K562 (cell line): ENCODE data around the gene XPOT. TPM values are rescaled to one million over a fixed set of nuclear protein-coding genes. Genes with fewer than 3 reads are reported as not detected.

Experiments
- ADNP ChIP-seq: fragments of 200-800 bp; sonication (Bioruptor generic); IDR thresholded peaks from 2 replicates; pipeline ENCODE4 v1.6.1; 2016; ENCODE audit warnings: missing genetic modification characterization, missing compliant biosample characterization
- ATF1 ChIP-seq, 2 experiments: fragments of 450-650 bp in 1 of 2; IDR thresholded peaks; 2 replicates each; pipeline ENCODE4 v1.6.1; 2016; ENCODE audit warnings: missing compliant biosample characterization in 1 of 2, missing genetic modification characterization in 1 of 2
- BCOR ChIP-seq: fragments of 450-650 bp; IDR thresholded peaks from 2 replicates; pipeline ENCODE4 v1.6.1; 2016
- CSDE1 ChIP-seq, 2 experiments: fragments of 450-650 bp; IDR thresholded peaks; 2 replicates each; pipeline ENCODE4 v1.6.1; 2016; ENCODE audit warnings: mild to moderate bottlenecking in 1 of 2
- E4F1 ChIP-seq: fragments of 250-450 bp; sonication (Bioruptor Pico); IDR thresholded peaks from 2 replicates; pipeline ENCODE4 v1.5.0; 2021; ENCODE audit warnings: mild to moderate bottlenecking, borderline replicate concordance
- EP400 ChIP-seq: fragments of 450-650 bp; IDR thresholded peaks from 2 replicates; pipeline ENCODE4 v1.6.1; 2017; ENCODE audit warnings: antibody characterized with exemption, mild to moderate bottlenecking, moderate library complexity
- ETS2 ChIP-seq: IDR thresholded peaks from 2 replicates; pipeline ENCODE4 v1.6.1; 2016; ENCODE audit warnings: borderline replicate concordance, missing genetic modification characterization, mild to moderate bottlenecking, moderate library complexity, missing compliant biosample characterization; ENCODE audit not compliant: poor library complexity, severe bottlenecking
- GTF2B ChIP-seq: IDR thresholded peaks from 2 replicates; pipeline ENCODE4 v1.6.1; 2011; ENCODE audit not compliant: insufficient read length; ENCODE audit errors: extremely low read depth
- HES1 ChIP-seq: fragments of 450-650 bp; IDR thresholded peaks from 2 replicates; pipeline ENCODE4 v1.6.1; 2016; ENCODE audit warnings: low read depth, mild to moderate bottlenecking, moderate library complexity
- HNRNPUL1 ChIP-seq: fragments of 200-400 bp; formaldehyde crosslinking; IDR thresholded peaks from 2 replicates; pipeline ENCODE4 v1.6.1; 2017; ENCODE audit warnings: low read length
- MYC ChIP-seq, 2 experiments: fragments of 250-450 bp in 1 of 2; sonication (Bioruptor Pico) in 1 of 2; IDR thresholded peaks; 2 replicates each; pipeline versions ENCODE4 v1.5.1 to v1.6.1; 2012 to 2021; ENCODE audit warnings: low read depth in 2 of 2, borderline replicate concordance in 1 of 2, improper control_type of control experiment in 1 of 2, low read length in 1 of 2, mild to moderate bottlenecking in 1 of 2, moderate library complexity in 1 of 2
- NCOR1 ChIP-seq: fragments of 450-650 bp; IDR thresholded peaks from 2 replicates; pipeline ENCODE4 v1.6.1; 2016; ENCODE audit warnings: mild to moderate bottlenecking, moderate library complexity
- RCOR1 ChIP-seq, 2 experiments: IDR thresholded peaks; 2 replicates each; pipeline ENCODE4 v1.6.1; 2012; ENCODE audit warnings: low read depth in 2 of 2, low read length in 2 of 2, borderline replicate concordance in 1 of 2, improper control_type of control experiment in 1 of 2
- STAT6 ChIP-seq: sonication (generic); formaldehyde crosslinking; IDR thresholded peaks from 2 replicates; pipeline ENCODE4 v1.8.1; 2023; ENCODE audit warnings: mild to moderate bottlenecking, missing genetic modification reagents
- ZBTB9 ChIP-seq: fragments of 450-650 bp; formaldehyde crosslinking; IDR thresholded peaks from 2 replicates; pipeline ENCODE4 v1.4.0; 2020; ENCODE audit warnings: mild to moderate bottlenecking, moderate library complexity
- ZNF511 ChIP-seq: sonication (generic); formaldehyde crosslinking; IDR thresholded peaks from 2 replicates; pipeline ENCODE4 v1.8.0; 2022; ENCODE audit warnings: mild to moderate bottlenecking, missing genetic modification reagents
- polyA plus RNA-seq, 8 experiments: library from polyadenylated mRNA; depleted of rRNA in 4 of 8; stranded (reverse) in 5 of 8; unstranded in 3 of 8; fragments of >200 nt; fragmentation: Nextera tagmentation in 2 of 8; fragmentation: Illumina TruSeq in 1 of 8; extraction: Ambion mirVana in 2 of 8; extraction: Trizol in 1 of 8; gene quantifications; 2 replicates each; pipeline versions ENCODE4 v1.2.1 to v1.2.3, GENCODE V29; 2011 to 2014; ENCODE audit warnings: inconsistent platforms in 1 of 8, missing spikeins in 1 of 8
- total RNA-seq, 7 experiments: library from RNA; depleted of rRNA in 6 of 7; stranded (reverse); fragments of >200 nt in 6 of 7; fragmentation: Illumina TruSeq in 2 of 7; extraction: Trizol in 2 of 7; gene quantifications; 2 replicates each; pipeline versions ENCODE4 v1.2.1 to v1.2.3, GENCODE V29; 2011 to 2021; ENCODE audit warnings: low replicate concordance in 1 of 7

XPOT gene
- total and polyA plus RNA-seq, 9 of the 15 experiments (the other 6 are each of a cell fraction or from before 2014, with no cell fraction given), result 26.2 to 192 (median 102) TPM

GRCh38 chr12:64404470-64405256, 471 bp downstream of the XPOT start (continued):
- TF ChIP-seq STAT6 (no peak), E4F1 (CRISPR knock-in tag) (no peak), ZBTB9 (CRISPR knock-in tag) (peak; percentile 49; the same call in 1 of the 2 replicates), ATF1 (CRISPR knock-in tag; IDR thresholded peaks at IDR 0.05) (no peak), ATF1 (tag; IDR thresholded peaks at IDR 0.05) (peak; percentile 56), HNRNPUL1 (no peak), ZNF511 (CRISPR knock-in tag) (peak; percentile 86; the same call in 1 of the 2 replicates), HES1 (no peak), NCOR1 (0 out of 2 replicates have a peak, but pooled peaks have one; percentile 35), ADNP (tag) (no peak), GTF2B (no peak), RCOR1 (IDR thresholded peaks at IDR 0.05; ENCODE audit: borderline replicate concordance in 1 of 2, low read depth in 2 of 2, low read length in 2 of 2) (peak in 1 of 2 experiments; percentile 69; a peak in 1 of 4 replicates), ETS2 (tag) (no peak), MYC (IDR thresholded peaks at IDR 0.05; ENCODE audit: low read depth, low read length) (peak; percentile 100), MYC (CRISPR knock-in tag; IDR thresholded peaks at IDR 0.05; ENCODE audit: borderline replicate concordance, low read depth) (peak; percentile 98; the same call in 1 of the 2 replicates), CSDE1 (IDR thresholded peaks at IDR 0.05) (no peak; a peak in 1 of 4 replicates), EP400 (peak; percentile 100), BCOR (0 out of 2 replicates have a peak, but pooled peaks have one; percentile 20)
